SK-N-SH (cell line): Measurements from ENCODE around the gene ID1.
"Not testable (repeated sequence)": the region's sequence is repeated elsewhere in the genome, so short reads cannot be mapped to it uniquely, and the experiment has no call there.

Source experiments
- CHD2 ChIP-seq: fragments of 150-350 bp; IDR thresholded peaks from 2 replicates; pipeline ENCODE4 v1.6.1; 2018; ENCODE audit warnings: low read length; ENCODE audit not compliant: partially characterized antibody
- EP300 ChIP-seq, 2 experiments: IDR thresholded peaks; 2 replicates each; pipeline versions ENCODE4 v1.4.0 to v1.6.1; 2012; ENCODE audit warnings: borderline replicate concordance in 1 of 2, low read depth in 1 of 2, low read length in 1 of 2
- MXI1 ChIP-seq: IDR thresholded peaks from 2 replicates; pipeline ENCODE4 v1.6.1; 2012; ENCODE audit warnings: mild to moderate bottlenecking, low read depth, low read length, improper control_type of control experiment
- POLR2AphosphoS5 ChIP-seq: IDR thresholded peaks from 2 replicates; pipeline ENCODE4 v1.6.1; 2012; ENCODE audit warnings: low read depth, low read length
- RAD21 ChIP-seq: IDR thresholded peaks from 2 replicates; pipeline ENCODE4 v1.6.1; 2012; ENCODE audit warnings: mild to moderate bottlenecking, low read length
- TEAD4 ChIP-seq: IDR thresholded peaks from 2 replicates; pipeline ENCODE4 v1.4.0; 2012; ENCODE audit warnings: mild to moderate bottlenecking, borderline replicate concordance; ENCODE audit not compliant: insufficient read depth
- TF ChIP-seq, protein P1 (sequence below): fragments of 200-600 bp; sonication (generic); IDR thresholded peaks from 2 replicates; pipeline ENCODE4 v1.6.1; 2017; ENCODE audit warnings: antibody characterized with exemption, mild to moderate bottlenecking, moderate library complexity
- TF ChIP-seq, protein P2 (sequence below): IDR thresholded peaks from 2 replicates; pipeline ENCODE4 v1.4.0; 2012; ENCODE audit warnings: low read depth, borderline replicate concordance
- TF ChIP-seq, protein P3 (sequence below): IDR thresholded peaks from 2 replicates; pipeline ENCODE4 v1.6.1; 2012; ENCODE audit warnings: mild to moderate bottlenecking, low read depth, low read length, moderate library complexity
- TF ChIP-seq, protein P4 (sequence below): IDR thresholded peaks from 2 replicates; pipeline ENCODE4; 2012
- TF ChIP-seq, protein P5 (sequence below): IDR thresholded peaks from 2 replicates; pipeline ENCODE4 v1.4.0; 2012; ENCODE audit warnings: low read depth

DNA sequence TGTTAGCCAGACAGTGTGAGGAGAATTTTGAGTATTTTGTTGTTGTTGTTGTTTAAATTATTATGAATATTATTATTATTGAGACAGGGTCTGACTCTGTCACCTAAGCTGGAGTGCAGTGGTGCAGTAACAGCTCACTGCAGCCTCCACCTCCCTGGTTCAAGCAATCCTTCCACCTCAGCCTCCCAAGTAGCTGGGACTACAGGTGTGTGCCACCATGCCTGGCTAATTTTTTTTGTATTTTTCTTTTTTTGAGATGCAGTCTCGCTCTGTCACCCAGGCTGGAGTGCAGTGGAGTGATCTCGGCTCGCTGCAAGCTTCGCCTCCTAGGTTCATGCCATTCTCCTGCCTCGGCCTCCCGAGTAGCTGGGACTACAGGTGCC lies 18.0 kb downstream of the ID1 start:
- TF ChIP-seq, protein P1, sequence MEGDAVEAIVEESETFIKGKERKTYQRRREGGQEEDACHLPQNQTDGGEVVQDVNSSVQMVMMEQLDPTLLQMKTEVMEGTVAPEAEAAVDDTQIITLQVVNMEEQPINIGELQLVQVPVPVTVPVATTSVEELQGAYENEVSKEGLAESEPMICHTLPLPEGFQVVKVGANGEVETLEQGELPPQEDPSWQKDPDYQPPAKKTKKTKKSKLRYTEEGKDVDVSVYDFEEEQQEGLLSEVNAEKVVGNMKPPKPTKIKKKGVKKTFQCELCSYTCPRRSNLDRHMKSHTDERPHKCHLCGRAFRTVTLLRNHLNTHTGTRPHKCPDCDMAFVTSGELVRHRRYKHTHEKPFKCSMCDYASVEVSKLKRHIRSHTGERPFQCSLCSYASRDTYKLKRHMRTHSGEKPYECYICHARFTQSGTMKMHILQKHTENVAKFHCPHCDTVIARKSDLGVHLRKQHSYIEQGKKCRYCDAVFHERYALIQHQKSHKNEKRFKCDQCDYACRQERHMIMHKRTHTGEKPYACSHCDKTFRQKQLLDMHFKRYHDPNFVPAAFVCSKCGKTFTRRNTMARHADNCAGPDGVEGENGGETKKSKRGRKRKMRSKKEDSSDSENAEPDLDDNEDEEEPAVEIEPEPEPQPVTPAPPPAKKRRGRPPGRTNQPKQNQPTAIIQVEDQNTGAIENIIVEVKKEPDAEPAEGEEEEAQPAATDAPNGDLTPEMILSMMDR, result not testable (repeated sequence)
- TF ChIP-seq, protein P2, sequence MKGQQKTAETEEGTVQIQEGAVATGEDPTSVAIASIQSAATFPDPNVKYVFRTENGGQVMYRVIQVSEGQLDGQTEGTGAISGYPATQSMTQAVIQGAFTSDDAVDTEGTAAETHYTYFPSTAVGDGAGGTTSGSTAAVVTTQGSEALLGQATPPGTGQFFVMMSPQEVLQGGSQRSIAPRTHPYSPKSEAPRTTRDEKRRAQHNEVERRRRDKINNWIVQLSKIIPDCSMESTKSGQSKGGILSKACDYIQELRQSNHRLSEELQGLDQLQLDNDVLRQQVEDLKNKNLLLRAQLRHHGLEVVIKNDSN, result not testable (repeated sequence)
- TF ChIP-seq MXI1; TEAD4; CHD2; RAD21; POLR2AphosphoS5; EP300 (IDR thresholded peaks at IDR 0.05; ENCODE audit: borderline replicate concordance in 1 of 2, low read depth in 1 of 2, low read length in 1 of 2): not testable (repeated sequence)
- TF ChIP-seq, protein P3, sequence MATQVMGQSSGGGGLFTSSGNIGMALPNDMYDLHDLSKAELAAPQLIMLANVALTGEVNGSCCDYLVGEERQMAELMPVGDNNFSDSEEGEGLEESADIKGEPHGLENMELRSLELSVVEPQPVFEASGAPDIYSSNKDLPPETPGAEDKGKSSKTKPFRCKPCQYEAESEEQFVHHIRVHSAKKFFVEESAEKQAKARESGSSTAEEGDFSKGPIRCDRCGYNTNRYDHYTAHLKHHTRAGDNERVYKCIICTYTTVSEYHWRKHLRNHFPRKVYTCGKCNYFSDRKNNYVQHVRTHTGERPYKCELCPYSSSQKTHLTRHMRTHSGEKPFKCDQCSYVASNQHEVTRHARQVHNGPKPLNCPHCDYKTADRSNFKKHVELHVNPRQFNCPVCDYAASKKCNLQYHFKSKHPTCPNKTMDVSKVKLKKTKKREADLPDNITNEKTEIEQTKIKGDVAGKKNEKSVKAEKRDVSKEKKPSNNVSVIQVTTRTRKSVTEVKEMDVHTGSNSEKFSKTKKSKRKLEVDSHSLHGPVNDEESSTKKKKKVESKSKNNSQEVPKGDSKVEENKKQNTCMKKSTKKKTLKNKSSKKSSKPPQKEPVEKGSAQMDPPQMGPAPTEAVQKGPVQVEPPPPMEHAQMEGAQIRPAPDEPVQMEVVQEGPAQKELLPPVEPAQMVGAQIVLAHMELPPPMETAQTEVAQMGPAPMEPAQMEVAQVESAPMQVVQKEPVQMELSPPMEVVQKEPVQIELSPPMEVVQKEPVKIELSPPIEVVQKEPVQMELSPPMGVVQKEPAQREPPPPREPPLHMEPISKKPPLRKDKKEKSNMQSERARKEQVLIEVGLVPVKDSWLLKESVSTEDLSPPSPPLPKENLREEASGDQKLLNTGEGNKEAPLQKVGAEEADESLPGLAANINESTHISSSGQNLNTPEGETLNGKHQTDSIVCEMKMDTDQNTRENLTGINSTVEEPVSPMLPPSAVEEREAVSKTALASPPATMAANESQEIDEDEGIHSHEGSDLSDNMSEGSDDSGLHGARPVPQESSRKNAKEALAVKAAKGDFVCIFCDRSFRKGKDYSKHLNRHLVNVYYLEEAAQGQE, result not testable (repeated sequence)
- TF ChIP-seq, protein P4, sequence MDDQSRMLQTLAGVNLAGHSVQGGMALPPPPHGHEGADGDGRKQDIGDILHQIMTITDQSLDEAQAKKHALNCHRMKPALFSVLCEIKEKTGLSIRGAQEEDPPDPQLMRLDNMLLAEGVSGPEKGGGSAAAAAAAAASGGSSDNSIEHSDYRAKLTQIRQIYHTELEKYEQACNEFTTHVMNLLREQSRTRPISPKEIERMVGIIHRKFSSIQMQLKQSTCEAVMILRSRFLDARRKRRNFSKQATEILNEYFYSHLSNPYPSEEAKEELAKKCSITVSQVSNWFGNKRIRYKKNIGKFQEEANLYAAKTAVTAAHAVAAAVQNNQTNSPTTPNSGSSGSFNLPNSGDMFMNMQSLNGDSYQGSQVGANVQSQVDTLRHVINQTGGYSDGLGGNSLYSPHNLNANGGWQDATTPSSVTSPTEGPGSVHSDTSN, result not testable (repeated sequence)
- TF ChIP-seq, protein P5, sequence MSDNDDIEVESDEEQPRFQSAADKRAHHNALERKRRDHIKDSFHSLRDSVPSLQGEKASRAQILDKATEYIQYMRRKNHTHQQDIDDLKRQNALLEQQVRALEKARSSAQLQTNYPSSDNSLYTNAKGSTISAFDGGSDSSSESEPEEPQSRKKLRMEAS, result not testable (repeated sequence)
